DMS 273 treated with DMSO at 0.1 percent for 48 hours (cell line): ENCODE results near the gene MKRN1.
"Not testable (repeated sequence)": the region's sequence is repeated elsewhere in the genome, so short reads cannot be mapped to it uniquely, and the experiment has no call there.

ENCODE experiments used
- DNase-seq: peaks from one replicate; lab custom pipeline; 2025; lab: John Stamatoyannopoulos, UW

Gene MKRN1

DNA sequence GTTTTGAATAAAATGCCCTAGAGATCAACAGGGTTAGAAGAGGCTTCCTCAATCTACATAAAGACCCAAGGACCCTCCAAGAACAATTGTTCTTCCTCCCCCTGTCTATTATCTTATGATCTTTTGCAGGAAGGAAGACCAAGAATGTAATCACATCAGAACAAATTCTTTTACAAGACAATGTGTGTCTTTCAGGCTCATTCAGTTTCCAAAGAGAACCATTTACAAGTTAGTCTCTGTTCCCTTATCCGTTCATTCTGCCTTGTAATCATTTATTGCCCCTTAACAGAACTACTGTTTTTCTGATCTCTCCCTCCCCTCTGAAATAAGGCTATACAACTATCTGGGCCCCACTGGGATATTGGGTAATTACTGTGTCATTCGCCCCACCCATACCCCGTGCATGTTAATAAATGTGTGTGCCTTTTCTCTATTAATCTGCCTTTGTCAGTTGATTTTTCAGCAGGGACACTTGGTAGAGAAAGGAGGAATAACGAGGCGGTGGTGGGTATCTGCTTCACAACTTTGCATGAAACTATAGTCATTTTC lies 5.7 kb upstream of the MKRN1 start:
- DNase-seq: no peak

DNA sequence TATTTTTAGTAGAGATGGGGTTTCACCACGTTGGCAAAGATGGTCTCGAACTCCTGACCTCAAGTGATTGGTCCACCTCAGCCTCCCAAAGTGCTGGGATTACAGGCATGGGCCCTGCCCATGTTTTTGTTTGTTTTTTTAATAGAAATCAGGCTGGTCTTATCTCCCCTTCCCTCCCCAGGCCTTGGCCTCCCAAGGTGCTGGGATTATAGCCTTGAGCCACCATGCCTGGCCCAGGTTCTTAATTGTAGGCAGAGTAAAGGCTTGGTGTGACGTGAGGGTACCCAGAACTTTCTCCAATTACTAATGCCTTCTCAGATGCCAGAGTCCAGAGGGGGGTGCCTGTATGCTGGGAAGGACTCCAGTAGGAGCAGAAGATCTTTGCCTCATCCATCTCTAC lies 5.2 kb upstream of the MKRN1 start:
- no peak for DNase-seq

DNA sequence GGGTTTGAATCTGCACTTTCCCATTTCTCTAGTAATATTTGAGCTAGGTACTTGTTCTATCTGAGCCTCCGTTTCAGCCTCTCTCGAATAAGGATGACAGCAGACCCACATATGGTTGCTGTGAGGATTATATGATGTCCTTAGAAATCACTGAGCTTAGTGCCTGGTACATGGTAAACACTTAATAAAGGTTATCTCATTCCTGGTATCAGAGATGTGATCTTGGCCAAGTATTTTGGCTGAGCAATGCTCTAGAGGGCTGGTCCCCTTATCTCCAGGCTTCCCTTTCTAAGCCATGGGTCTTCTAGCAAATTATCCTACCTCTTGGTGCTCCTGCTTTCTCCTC lies 407 bp upstream of the MKRN1 start:
- no peak for DNase-seq

DNA sequence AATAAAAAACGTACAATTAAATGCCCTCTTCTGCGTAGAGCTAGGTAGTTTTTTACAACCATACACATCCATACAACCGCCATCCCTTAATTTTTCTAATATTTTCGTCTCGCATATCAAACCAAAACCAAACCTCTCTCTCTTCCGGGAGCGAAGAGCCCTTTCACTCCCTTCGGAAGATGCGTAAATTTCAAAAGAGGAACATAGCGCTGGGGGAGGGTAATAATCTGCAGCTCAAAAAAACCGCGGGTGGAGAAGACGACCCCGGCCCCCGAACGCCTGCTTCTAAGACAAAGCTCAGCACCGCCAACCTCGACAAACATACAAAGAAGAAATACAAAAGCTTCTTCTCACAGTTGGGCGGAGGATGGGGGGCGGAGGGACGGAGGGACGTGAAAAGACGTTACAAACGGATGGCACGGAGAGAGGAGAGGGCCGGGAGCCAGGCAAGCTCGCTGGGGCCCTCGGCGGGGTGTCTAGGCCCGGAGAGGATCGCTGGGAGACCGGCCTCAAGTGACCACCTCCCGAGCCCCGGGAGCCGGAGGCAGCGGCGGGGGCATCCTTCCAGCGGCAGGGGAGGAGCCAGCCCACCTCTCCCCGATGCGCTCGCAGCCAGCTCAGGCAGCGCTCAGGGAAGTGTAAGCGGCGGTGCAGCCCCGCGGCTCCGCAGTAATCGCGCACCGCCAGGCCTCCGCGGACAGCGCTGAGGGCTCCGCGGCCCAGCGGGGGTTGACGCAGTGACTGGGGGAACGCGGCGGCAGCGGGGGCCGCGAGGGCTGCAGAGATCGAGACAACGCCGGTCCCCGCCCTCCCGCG lies 851 bp downstream of the MKRN1 start:
- no peak for DNase-seq

DNA sequence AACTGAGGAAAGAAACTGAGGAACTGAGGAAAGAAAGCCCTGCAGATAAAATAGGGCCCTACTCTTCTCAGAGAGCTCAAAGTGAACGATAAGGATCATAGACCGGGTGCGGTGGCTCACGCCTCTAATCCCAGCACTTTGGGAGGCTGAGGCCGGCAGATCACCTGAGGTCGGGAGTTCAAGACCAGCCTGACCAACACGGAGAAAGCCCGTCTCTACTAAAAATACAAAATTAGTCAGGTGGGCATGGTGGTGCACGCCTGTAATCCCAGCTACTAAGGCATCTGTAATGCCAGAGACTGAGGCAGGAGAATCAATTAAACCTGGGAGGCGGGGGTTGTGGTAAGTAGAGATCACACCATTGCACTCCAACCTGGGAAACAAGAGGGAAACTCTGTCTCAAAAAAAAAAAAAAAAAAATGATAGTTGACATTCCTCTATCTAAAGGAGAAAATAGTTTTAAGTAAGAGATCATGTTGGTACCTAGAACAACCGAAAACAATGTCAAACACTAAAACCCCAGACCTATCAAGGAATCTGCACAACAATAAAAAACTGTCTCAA lies 2.5 kb downstream of the MKRN1 start:
- DNase-seq: no peak

DNA sequence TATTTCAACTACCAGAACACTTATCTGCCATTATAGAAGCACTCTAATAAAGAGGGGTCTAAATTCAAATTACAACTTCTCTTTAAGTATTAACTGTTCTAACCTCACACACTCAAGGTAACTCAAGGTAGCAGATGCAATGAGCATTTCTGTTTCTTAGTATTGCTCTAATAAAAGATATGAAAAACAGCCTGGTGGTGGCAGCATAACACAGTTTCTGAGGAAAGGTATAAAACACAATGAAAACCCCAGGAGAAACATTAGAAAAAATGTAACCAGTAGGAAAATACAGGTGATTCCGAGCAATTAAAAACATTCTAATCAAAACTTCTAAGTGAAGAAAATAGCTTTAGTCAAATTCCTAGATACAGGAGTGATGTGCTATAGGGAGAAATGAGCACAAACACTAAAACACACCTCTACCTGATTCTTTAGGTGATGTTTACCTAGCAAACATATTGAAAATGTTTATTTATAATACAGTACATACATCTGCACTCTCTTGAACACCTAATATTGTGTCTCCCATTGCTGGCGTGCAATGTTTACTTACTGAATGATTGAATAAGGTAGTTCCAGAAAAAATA lies 3.5 kb downstream of the MKRN1 start:
- DNase-seq: peak; percentile 20

DNA sequence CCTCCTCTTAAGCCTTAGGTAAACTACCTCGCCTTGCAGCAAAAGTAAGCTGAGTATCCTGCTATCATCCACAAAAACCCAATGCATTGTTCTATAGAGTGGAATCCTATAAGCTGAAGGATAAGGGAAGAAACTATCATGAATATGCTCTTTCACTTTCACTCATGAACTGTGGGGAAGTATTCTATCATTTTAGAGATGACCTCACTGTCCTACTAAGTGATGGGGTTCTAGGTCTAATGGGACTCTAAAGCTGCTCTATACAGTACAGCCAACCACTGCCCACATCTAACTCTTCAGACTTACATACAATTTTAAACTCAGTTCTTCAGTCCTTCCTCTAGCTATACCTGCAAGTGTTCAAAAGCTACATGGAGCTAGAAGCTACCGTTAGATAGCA lies 16.2 kb downstream of the MKRN1 start:
- no peak for DNase-seq

DNA sequence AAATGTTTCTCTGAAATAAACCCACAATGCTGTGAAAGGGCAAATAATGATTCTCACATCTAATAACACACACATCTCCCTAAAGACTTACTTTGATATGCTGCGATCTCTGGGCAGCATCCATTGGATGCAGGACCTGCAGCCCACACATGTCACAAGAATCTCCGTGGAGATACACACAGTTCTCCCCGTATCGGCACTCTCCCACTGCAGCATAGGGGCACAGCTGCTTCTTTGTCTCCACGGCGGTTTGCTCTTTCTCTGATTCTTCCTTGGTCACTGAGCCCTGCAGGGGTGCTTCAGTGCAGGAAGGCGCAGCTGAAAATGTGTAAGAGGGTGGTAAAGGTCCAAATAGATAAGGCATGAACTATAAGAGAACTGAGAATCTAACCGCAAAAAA lies 20.4 kb downstream of the MKRN1 start:
- DNase-seq: no peak

DNA sequence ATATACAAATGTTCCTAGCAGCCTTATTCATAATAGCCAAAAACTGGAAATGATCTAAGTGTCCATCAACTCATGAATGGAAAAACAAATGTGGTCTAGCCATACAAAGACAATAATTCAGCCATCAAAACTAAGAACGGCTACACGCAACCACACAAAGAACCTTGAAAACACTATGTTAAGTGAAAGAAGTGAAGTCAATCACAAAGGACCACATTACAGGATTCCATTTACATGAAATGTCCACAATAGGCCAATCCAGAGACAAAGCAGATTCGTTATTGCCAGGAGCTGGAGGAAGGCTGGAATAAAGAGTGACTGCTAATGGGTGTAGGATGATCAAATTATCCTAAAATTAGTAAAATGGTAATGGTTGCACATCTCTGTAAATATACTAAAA lies 21.1 kb downstream of the MKRN1 start:
- DNase-seq: no peak

DNA sequence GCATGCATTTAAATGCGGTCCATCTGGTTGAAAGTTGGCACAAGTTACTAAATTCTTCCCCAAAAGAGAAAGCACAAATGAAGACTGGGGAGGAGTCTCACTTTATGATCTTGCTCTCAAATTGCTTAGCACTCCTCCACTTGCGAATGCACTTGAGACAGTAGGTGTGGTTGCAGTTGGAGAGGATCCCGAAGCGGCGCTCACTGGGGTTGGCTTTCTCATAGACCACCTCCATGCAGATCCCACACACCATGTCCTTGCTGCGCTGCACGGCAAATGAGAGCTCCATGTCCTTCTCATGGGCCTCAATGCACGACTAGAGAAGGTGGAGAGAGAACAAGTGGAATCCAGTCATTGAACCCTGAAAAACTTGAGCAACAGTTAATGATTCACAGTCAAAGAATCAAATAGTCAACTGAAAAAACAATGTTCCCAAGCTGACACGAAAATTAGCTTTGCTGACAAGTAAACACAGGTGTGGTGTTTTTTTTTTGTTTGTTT lies 22.7 kb downstream of the MKRN1 start:
- DNase-seq: no peak

DNA sequence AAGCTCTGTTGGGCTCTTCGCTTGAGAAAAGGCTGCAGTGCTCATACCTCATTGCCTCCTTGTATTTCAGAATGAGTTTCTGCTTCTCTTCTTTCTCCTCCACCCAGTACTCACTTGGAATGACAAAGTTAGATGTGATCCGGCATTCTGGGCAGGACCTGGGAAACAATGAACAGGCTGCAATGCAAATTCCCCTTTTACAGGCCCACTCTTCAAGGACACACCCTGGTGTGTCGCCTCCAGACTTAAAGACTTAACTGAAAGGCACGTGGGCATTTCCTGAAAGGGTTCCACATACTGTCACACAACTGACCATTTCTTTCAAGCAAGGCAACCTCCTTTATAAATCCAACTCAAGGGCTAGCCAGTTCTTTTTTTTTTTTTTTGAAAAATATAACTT lies 23.6 kb downstream of the MKRN1 start:
- no peak for DNase-seq

DNA sequence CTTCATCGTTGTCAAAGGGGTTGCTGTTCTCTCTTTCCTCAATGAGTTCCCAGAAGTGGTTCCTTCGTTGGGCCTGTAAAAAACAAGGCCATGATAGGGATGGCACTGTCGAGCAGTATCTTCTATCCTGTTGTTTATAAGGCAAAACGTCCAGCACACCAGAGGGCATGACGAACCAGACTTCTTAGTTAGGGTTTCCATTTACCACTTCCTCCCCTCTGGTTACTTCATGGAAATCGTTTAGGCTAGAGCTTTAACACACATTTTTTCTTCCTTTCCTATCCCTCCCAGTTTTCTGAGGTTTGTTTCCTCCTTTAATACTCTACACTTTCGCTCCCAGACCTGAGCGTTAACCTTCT lies 24.7 kb downstream of the MKRN1 start:
- no peak for DNase-seq

DNA sequence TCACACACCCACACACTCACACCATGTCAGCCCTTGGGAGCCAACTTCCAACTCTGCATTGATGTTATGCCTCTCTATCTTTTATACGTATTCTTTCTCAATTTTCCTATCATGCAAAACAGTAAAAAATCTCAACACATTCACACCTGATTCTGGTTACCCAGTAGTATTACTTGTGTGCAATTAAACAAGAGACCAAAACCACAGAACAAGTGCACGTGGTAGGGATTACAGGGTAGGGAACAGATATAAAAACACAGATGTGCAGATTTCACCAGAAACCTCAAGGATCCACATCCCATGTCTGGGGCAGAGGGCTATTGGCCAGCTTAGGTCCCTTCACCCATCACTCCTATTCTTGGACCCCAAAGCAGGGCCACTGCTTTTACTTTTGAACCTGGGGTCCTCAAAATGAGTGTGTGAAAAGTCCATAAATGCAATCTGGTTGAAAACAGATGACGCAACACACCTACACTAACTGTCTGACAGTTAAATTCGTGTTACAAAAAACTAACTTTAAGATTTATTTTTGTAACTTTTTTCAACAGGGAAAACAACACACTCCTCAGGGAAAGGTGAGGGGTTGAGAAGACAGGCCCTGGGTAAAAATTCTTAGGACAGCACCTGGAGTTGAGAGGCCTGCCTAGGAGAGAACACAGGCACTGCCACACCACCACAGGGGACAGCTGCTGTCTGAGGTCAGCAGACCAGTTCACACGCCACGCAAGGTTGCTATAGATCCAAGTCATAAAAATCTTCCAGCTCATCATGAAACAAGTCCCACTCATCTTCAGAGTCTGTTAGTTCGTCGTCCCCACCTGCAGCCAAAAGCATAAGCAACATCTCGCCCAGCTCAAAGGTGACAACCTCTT lies 25.3 kb downstream of the MKRN1 start:
- DNase-seq: not testable (repeated sequence)

DNA sequence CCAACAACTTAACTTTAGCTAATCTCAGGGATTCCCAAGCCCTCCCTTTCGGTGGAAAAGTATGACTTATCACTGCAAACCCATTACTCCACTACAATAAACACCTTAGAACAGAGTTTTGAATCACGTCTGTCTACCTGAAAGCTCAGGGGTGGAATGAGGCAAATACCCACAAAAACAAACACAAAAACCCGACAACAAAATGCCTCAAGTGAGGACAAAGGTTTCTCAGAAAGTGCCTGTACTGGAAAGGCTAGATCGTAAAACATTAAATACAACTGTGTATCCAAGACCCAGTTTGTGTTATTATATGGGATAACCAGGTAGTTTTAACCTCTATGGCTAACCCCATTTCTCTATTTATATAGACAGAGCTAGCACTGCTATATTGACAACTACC lies 26.0 kb downstream of the MKRN1 start:
- no peak for DNase-seq

DNA sequence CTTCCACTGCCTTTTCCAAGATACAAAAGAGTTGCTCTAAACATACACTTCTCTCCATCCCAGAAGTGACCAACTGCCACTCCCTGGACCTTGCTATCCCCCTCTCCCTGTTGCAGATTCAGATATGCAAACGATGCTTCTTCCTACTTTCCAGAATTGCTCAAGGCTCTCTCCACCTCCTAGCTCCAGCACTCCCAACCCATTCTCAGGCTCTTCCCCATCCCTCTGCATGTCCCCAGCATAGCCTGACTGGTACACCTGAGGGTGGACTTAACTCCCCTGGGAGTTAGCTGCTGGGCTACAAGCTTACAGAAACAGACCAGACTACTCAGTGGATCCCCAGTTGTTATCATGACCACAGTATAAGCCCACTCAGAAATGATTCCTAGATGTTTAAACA lies 27.6 kb downstream of the MKRN1 start:
- no peak for DNase-seq

DNA sequence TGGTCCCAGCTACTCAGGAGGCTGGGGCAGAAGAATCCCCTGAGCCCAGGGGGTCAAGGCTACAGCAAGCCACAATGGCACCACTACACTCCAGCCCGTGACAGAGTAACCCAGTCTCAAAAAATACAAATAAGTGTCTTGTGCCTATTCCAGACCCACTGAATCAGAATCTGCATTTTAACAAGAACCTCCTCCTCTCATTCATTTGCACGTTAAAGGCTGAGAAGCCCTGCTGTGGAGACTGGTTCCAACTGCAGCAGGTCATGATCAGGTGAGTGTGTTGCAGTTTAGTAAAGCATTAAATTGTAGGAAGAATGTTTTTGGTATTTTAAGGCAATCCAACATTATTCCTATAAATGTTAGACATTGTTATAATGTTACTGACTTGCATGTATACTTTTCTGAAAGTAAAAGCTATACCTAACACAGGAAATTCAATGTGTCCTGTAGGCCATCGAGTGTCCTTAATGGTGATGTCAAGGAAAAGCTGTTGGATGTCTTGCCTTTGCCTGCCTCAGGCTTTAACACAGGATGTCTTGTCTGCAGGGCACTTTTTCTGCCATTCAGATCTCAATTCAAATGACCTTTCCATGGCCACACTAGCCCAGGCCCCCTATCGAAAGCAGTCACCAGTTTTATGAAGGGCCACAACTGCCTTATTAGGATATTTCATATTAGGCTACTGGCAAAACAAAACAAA lies 30.4 kb downstream of the MKRN1 start:
- DNase-seq: no peak

DNA sequence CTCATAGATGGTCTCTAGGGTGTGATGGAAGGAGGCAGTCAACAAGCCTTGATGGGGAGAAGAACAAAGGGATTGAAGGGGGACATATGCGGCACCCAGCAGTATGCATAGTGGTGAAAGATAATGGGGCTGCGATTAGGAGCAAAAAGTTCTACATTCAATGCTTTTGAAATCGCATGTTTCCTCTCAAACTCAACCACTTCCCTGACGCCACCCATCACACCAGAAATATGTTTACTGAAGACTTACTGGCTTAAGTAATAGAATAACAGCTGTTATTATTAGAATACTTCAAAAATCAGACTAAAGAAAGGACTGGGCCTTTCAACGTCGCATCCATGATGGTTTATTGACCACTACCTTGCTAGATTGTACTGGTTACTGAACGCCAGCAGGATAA lies 31.5 kb downstream of the MKRN1 start:
- DNase-seq: no peak

DNA sequence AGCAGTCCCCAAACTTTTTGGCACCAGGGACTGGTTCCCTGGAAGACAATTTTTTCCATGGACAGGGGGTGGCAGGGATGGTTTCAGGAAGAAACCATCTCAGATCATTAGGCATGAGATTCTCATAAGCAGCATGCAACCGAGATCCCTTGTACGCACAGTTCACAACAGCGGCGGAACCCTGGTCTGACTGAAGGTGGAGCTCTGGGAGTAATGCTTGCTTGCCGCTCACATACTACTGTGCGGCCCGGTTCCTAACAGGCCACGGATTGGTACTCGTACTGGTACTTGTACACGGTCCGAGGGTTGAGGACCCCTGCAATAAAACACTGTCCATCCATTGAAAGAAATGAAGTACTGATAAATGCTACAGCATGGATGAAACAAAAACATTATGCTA lies 32.8 kb downstream of the MKRN1 start:
- DNase-seq: no peak

DNA sequence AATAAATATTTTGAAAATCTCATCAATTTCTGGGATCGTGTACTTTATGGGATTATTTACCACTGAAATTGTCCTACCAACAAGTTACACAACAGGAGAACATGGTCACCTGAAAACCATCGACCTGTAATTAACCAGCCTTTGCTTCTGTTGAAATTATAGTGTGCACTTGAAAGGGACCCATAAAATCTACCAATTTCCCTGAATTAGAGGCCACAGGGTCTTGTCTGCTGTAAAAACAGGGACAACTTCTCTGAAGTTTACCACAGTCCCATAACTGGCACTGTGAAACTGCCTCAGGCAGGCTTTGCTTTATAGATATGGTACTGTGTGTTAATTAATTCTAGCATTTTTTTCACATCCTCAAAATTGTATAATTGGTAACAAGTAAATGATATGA lies 37.8 kb downstream of the MKRN1 start:
- no peak for DNase-seq

DNA sequence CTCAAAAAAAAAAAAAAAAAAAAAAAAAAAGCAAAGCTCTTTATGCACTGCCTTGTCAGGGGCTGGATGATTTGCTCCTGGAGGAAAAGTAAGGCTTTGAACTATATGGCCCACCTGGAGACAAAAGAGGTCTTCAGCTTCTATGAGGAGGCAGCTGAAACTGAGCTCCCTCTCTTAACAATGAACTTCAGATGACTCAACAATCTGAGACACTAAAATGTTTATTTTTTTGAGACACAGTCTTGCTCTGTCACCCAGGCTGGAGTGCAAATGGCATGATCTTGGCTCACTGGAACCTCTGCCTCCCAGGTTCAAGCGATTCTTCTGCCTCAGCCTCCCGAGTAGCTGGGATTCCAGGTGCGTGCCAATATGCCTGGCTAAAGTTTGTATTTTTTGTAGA lies 38.7 kb downstream of the MKRN1 start:
- no peak for DNase-seq

DNA sequence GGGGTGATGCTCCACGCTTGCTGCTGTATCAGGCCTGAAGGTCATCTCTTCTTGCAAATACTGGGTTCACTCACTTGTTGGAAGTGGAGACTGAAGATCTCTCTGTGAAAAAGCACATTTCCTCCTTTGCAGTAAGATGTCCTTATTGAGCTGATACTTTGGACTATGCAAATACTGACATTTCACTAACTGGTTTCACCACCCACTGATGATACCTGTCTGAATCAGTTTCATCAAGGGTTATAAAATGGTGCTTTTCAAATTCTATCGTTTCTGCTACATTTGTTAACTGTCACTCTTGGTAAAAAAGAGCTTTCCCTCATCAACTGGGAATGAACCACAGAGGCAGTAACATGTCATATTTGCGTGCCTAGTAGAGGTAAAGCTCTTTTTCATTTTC lies 39.9 kb downstream of the MKRN1 start:
- no peak for DNase-seq
